Activated CD4-positive, alpha-beta T cell treated with anti-CD3 and anti-CD28 coated beads, Interleukin-10, Interleukin-2, amounts not matched to agents 100 ng/mL and 50 ng/mL, durations not matched to agents 16 hours and 8 hours (primary cell): Measurements from ENCODE around the gene TNK2.
A peak's percentile ranks its signal among the peaks of the same experiment; 100 is the strongest.
"Not testable (repeated sequence)": the region's sequence is repeated elsewhere in the genome, so short reads cannot be mapped to it uniquely, and the experiment has no call there.

ENCODE experiments used
- DNase-seq: peaks from one replicate; pipeline ENCODE4 v3.0.0-alpha.2; 2020

TNK2 gene

GRCh38 chr3:195867631-195868335 lies 40.6 kb downstream of the TNK2 start:
- no peak for DNase-seq

- no peak for DNase-seq
These were observed 41.5 kb downstream of the TNK2 start for GRCh38 chr3:195866686-195867511.

- DNase-seq = no peak
These were observed 42.6 kb downstream of the TNK2 start for GRCh38 chr3:195865752-195866151.

- DNase-seq = peak; percentile 68
These were observed 45.0 kb downstream of the TNK2 start for GRCh38 chr3:195863121-195864061.

- DNase-seq = not testable (repeated sequence)
These were observed 46.0 kb downstream of the TNK2 start for GRCh38 chr3:195862318-195862717.

- no peak for DNase-seq
These were observed 47.9 kb downstream of the TNK2 start for GRCh38 chr3:195860456-195860855.

GRCh38 chr3:195859846-195860411 lies 48.4 kb downstream of the TNK2 start:
- DNase-seq = no peak

- peak; percentile 74 for DNase-seq
These were observed 49.1 kb downstream of the TNK2 start for GRCh38 chr3:195859061-195859845.

- DNase-seq = no peak
These were observed 51.8 kb downstream of the TNK2 start for GRCh38 chr3:195856410-195857084.

GRCh38 chr3:195855471-195856409 lies 52.6 kb downstream of the TNK2 start:
- no peak for DNase-seq

- no peak for DNase-seq
These were observed 53.6 kb downstream of the TNK2 start for GRCh38 chr3:195854628-195855294.

- no peak for DNase-seq
These were observed 54.4 kb downstream of the TNK2 start for GRCh38 chr3:195853996-195854395.

- no peak for DNase-seq
These were observed 55.3 kb downstream of the TNK2 start for GRCh38 chr3:195853036-195853435.

GRCh38 chr3:195850857-195851543 lies 57.4 kb downstream of the TNK2 start:
- DNase-seq = peak; percentile 94

GRCh38 chr3:195849322-195850074 lies 58.9 kb downstream of the TNK2 start:
- no peak for DNase-seq

GRCh38 chr3:195847055-195847950 lies 61.0 kb downstream of the TNK2 start:
- no peak for DNase-seq

GRCh38 chr3:195845483-195845882 lies 62.9 kb downstream of the TNK2 start:
- no peak for DNase-seq
